DND-41 (cell line): Measurements from ENCODE around the gene KRTAP17-1.

ENCODE experiments used
- ATAC-seq: fragments of 200-7000 bp; cut with Tn5 transposase; 3 replicates; pipeline ENCODE4 v1.9.1; 2021; ENCODE audit warnings: low read depth; ENCODE audit not compliant: insufficient read depth
- DNase-seq: peaks from one replicate; pipeline ENCODE4 v3.0.0-alpha.2; 2020
- H2AFZ ChIP-seq: 2 replicates; pipeline ENCODE4 v1.6.0; 2012; ENCODE audit warnings: low read depth, low read length
- H3K27ac ChIP-seq: 2 replicates; pipeline ENCODE4 v1.5.1; 2012; ENCODE audit warnings: low read length, inconsistent platforms
- H3K27me3 ChIP-seq: fragments of 200-600 bp; sonication (generic); 2 replicates; pipeline ENCODE4 v1.6.0; 2012; ENCODE audit warnings: low read length, mild to moderate bottlenecking, inconsistent platforms; ENCODE audit not compliant: insufficient read depth, poor library complexity
- H3K36me3 ChIP-seq: 2 replicates; pipeline ENCODE4 v1.5.1; 2012; ENCODE audit warnings: low read length, inconsistent platforms; ENCODE audit not compliant: insufficient read depth
- H3K4me1 ChIP-seq: 2 replicates; pipeline ENCODE4 v1.5.1; 2012; ENCODE audit warnings: mild to moderate bottlenecking, low read length; ENCODE audit not compliant: insufficient read depth
- H3K4me2 ChIP-seq: 2 replicates; pipeline ENCODE4 v1.6.0; 2012; ENCODE audit warnings: mild to moderate bottlenecking, moderate library complexity, low read length, inconsistent platforms; ENCODE audit not compliant: insufficient read depth
- H3K4me3 ChIP-seq, 2 experiments: fragments of 200-600 bp in 1 of 2; shearing (Covaris generic) in 1 of 2; 2 replicates each; pipeline ENCODE4 v1.5.1; 2012 to 2016; ENCODE audit warnings: inconsistent platforms in 2 of 2, low read length in 2 of 2, mild to moderate bottlenecking in 2 of 2, low read depth in 1 of 2, moderate library complexity in 1 of 2
- H3K79me2 ChIP-seq: 2 replicates; pipeline ENCODE4 v1.6.0; 2012; ENCODE audit warnings: low read length, inconsistent platforms; ENCODE audit not compliant: insufficient read depth
- H3K9ac ChIP-seq: 2 replicates; pipeline ENCODE4 v1.6.0; 2012; ENCODE audit warnings: low read depth, mild to moderate bottlenecking, inconsistent platforms, low read length, moderate library complexity
- H3K9me3 ChIP-seq: 2 replicates; pipeline ENCODE4 v1.5.1; 2012; ENCODE audit warnings: low read length, moderate library complexity, mild to moderate bottlenecking, inconsistent platforms; ENCODE audit not compliant: insufficient read depth, severe bottlenecking
- H4K20me1 ChIP-seq: 2 replicates; pipeline ENCODE4 v1.6.0; 2012; ENCODE audit warnings: low read length; ENCODE audit not compliant: insufficient read depth
- EZH2 ChIP-seq: IDR thresholded peaks from 3 replicates; pipeline ENCODE4 v1.6.1; 2012; ENCODE audit warnings: borderline replicate concordance, low read depth, mild to moderate bottlenecking, moderate library complexity, low read length, inconsistent platforms; ENCODE audit not compliant: severe bottlenecking
- TF ChIP-seq, protein P1 (sequence below): IDR thresholded peaks from 2 replicates; pipeline ENCODE4 v1.5.1; 2012; ENCODE audit warnings: borderline replicate concordance, low read length, moderate library complexity, mild to moderate bottlenecking; ENCODE audit not compliant: poor library complexity, severe bottlenecking; ENCODE audit errors: extremely low read depth

The KRTAP17-1 gene

DNA sequence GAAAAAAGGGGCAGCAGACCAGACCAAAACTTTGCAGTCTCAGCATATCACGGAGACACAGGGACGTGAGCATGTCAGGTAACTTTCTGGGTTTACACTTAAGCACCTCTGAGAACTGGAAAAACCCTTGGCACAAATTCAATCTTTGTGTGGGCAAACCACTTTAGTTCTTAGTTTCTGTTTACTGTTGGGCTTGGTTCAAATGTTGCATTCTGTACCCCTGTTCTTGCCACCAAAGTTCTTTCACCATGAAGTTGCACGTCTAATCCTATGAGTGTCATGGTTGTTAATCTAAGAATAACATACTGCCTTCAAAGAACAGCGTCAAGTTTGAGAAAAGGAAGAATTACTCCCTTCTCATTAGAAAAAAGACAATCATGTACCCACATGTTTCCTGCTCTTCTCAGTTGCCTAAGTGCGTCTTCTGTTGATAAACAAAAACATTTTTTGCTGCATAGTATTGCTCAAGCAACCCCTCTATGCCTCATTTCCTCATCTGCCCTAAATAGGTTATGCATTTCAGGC, 23.5 kb upstream of the KRTAP17-1 start:
- Histone ChIP-seq H3K27ac (no peak overlapping the region), H3K36me3 (no peaks in the 10 kb centered on the region), H3K9ac (no peak overlapping the region), H2AFZ (no peak overlapping the region), H3K4me3 (no peak overlapping the region), H3K4me2 (no peak overlapping the region), H3K9me3 (no peaks in the 10 kb centered on the region), H3K4me1 (no peaks in the 10 kb centered on the region), H3K27me3 (peaks cover 3% of the 10 kb centered on the region), H4K20me1 (no peaks in the 10 kb centered on the region), H3K79me2 (no peaks in the 10 kb centered on the region)
- no peak for TF ChIP-seq EZH2
- TF ChIP-seq, protein P1, sequence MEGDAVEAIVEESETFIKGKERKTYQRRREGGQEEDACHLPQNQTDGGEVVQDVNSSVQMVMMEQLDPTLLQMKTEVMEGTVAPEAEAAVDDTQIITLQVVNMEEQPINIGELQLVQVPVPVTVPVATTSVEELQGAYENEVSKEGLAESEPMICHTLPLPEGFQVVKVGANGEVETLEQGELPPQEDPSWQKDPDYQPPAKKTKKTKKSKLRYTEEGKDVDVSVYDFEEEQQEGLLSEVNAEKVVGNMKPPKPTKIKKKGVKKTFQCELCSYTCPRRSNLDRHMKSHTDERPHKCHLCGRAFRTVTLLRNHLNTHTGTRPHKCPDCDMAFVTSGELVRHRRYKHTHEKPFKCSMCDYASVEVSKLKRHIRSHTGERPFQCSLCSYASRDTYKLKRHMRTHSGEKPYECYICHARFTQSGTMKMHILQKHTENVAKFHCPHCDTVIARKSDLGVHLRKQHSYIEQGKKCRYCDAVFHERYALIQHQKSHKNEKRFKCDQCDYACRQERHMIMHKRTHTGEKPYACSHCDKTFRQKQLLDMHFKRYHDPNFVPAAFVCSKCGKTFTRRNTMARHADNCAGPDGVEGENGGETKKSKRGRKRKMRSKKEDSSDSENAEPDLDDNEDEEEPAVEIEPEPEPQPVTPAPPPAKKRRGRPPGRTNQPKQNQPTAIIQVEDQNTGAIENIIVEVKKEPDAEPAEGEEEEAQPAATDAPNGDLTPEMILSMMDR: no peak
- DNase-seq (no peak), ATAC-seq (no peak)

- H3K27me3 ChIP-seq: peaks cover 6% of the 10 kb centered on the region
- H3K4me2 ChIP-seq: no peak overlapping the region
Measured at GRCh38 chr17:41335747-41336146, 20.2 kb upstream of the KRTAP17-1 start.

DNA sequence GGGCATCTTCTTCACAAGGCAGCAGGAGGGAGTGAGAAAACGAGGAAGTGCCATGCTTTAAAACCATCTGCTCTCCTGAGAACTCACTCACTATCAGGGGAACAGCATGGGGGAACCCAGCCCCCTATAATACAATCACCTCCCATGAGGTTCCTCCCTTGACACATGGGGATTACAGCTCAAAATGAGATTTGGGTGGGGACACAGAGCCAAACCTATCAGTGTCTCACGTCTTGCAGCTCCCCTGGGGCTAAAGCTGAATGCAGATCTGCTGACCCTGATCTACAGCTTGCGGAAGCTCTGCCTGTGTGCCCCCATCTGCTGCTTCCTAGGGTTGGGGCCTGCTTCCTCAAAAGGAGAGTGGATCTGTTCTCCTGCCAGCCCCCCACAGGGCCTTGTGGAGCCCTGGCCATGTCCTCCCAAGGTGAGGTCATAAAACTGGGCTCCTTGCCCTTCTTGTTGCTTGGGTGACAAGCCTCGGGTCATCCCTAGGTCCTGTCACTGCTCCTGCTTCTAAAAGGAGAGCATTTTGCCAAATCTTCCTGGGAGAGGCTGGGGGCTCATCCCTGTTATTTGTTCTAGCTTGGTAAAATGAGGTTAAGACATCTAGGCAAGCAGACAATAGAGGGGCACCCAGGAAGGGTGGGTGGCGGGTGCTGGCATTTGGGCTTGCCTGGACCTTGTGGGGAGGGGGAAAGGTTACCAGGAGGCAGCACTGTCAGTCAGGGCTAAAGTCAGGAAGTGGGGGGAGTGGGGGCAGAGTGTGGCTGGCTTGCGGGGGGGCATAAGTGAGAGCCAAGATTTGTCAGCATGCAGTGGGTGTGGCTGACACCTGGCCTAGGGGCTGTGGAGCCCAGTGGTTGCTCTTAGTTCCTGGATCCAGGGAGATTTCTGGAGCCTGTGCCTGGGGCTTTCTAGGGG, 19.1 kb upstream of the KRTAP17-1 start:
- no peak overlapping the region for H3K27ac ChIP-seq
- H3K79me2 ChIP-seq: no peaks in the 10 kb centered on the region
- H4K20me1 ChIP-seq: no peaks in the 10 kb centered on the region
- H3K9me3 ChIP-seq: no peaks in the 10 kb centered on the region
- DNase-seq: no peak
- H3K36me3 ChIP-seq: no peaks in the 10 kb centered on the region
- no peak overlapping the region for H2AFZ ChIP-seq
- peaks cover 6% of the 10 kb centered on the region for H3K27me3 ChIP-seq
- H3K9ac ChIP-seq: no peak overlapping the region
- H3K4me3 ChIP-seq: no peak overlapping the region
- ATAC-seq: no peak
- H3K4me2 ChIP-seq: no peak overlapping the region
- no peaks in the 10 kb centered on the region for H3K4me1 ChIP-seq
- TF ChIP-seq, protein P1: no peak
- TF ChIP-seq EZH2: no peak

More at GRCh38 chr17:41335747-41336146, 20.2 kb upstream of the KRTAP17-1 start:
- H2AFZ ChIP-seq: no peak overlapping the region
- no peak for ATAC-seq
- no peaks in the 10 kb centered on the region for H3K79me2 ChIP-seq
- H3K4me3 ChIP-seq: no peak overlapping the region
- H3K9ac ChIP-seq: no peak overlapping the region
- H4K20me1 ChIP-seq: no peaks in the 10 kb centered on the region
- no peaks in the 10 kb centered on the region for H3K9me3 ChIP-seq
- no peaks in the 10 kb centered on the region for H3K4me1 ChIP-seq
- no peak for DNase-seq
- no peaks in the 10 kb centered on the region for H3K36me3 ChIP-seq
- no peak overlapping the region for H3K27ac ChIP-seq
- TF ChIP-seq, protein P1: no peak
- TF ChIP-seq EZH2: no peak
